Measurements from ENCODE around the gene AGTRAP. TPM values are rescaled to one million over a fixed set of nuclear protein-coding genes. Genes with fewer than 3 reads are reported as not detected.

The AGTRAP gene
- total RNA-seq, 4 donors from 2014 or later = 35.1 to 93.1 (median 64.2) TPM

GRCh38 chr1:11749996-11750395 is 14.1 kb downstream of the AGTRAP start:
- DNase-seq (ENCODE audit: low spot score) (no peak), ATAC-seq (ENCODE audit: low FRiP score) (no peak)
- TF ChIP-seq CTCF (IDR thresholded peaks at IDR 0.05) = no peak

GRCh38 chr1:11751087-11751486 is 15.2 kb downstream of the AGTRAP start:
- no peak for TF ChIP-seq CTCF (IDR thresholded peaks at IDR 0.05)
- ATAC-seq (ENCODE audit: low FRiP score) (no peak), DNase-seq (ENCODE audit: low spot score) (no peak)

GRCh38 chr1:11752359-11753088 is 16.6 kb downstream of the AGTRAP start:
- no peak for ATAC-seq (ENCODE audit: low FRiP score)
- TF ChIP-seq CTCF (IDR thresholded peaks at IDR 0.05) = no peak
- DNase-seq (ENCODE audit: low spot score) = no peak

- DNase-seq (ENCODE audit: low spot score) (no peak), ATAC-seq (ENCODE audit: low FRiP score) (peak; percentile 74)
- TF ChIP-seq CTCF (IDR thresholded peaks at IDR 0.05) = no peak
These were observed 17.7 kb downstream of the AGTRAP start for GRCh38 chr1:11753555-11754208.

GRCh38 chr1:11757047-11757446 is 21.1 kb downstream of the AGTRAP start:
- no peak for ATAC-seq (ENCODE audit: low FRiP score)
- TF ChIP-seq CTCF (IDR thresholded peaks at IDR 0.05) = no peak
- no peak for DNase-seq (ENCODE audit: low spot score)

GRCh38 chr1:11759791-11760190 is 23.9 kb downstream of the AGTRAP start:
- DNase-seq (ENCODE audit: low spot score) (no peak), ATAC-seq (ENCODE audit: low FRiP score) (no peak)
- no peak for TF ChIP-seq CTCF (IDR thresholded peaks at IDR 0.05)

- DNase-seq (ENCODE audit: low spot score) = no peak
- peak; percentile 49 for ATAC-seq (ENCODE audit: low FRiP score)
- no peak for TF ChIP-seq CTCF (IDR thresholded peaks at IDR 0.05)
These were observed 25.3 kb downstream of the AGTRAP start for GRCh38 chr1:11761285-11761684.

All from omental fat pad (tissue), 4 donors.